Trophoblast cell (in vitro differentiated cells and primary cell): ENCODE data around the gene CNBD2.

Source experiments
- DNase-seq, 2 donors: peaks; one replicate each; pipeline ENCODE4 v3.0.0-alpha.2; 2016
- H2AFZ ChIP-seq: 2 replicates; pipeline ENCODE4 v1.6.1; 2013; ENCODE audit warnings: low read length, moderate library complexity, mild to moderate bottlenecking; ENCODE audit not compliant: insufficient read depth, poor library complexity
- H2AK5ac ChIP-seq: 2 replicates; pipeline ENCODE4 v1.6.1; 2013; ENCODE audit warnings: mild to moderate bottlenecking, low read length
- H2BK120ac ChIP-seq: 2 replicates; pipeline ENCODE4 v1.6.1; 2013; ENCODE audit warnings: low read length, mild to moderate bottlenecking, moderate library complexity; ENCODE audit not compliant: insufficient read depth, poor library complexity
- H2BK12ac ChIP-seq: 2 replicates; pipeline ENCODE4 v1.6.1; 2013; ENCODE audit warnings: mild to moderate bottlenecking, low read length, moderate library complexity
- H2BK5ac ChIP-seq: 2 replicates; pipeline ENCODE4 v1.6.1; 2013; ENCODE audit warnings: low read length, low read depth, moderate library complexity, mild to moderate bottlenecking; ENCODE audit not compliant: poor library complexity
- H3K14ac ChIP-seq: 2 replicates; pipeline ENCODE4 v1.6.1; 2013; ENCODE audit warnings: mild to moderate bottlenecking, low read length
- H3K18ac ChIP-seq: 2 replicates; pipeline ENCODE4 v1.6.1; 2013; ENCODE audit warnings: mild to moderate bottlenecking, low read length
- H3K23ac ChIP-seq: 2 replicates; pipeline ENCODE4 v1.6.1; 2013; ENCODE audit warnings: low read length
- H3K27ac ChIP-seq: 2 replicates; pipeline ENCODE4 v1.5.1; 2013; ENCODE audit warnings: low read depth, mild to moderate bottlenecking, inconsistent platforms, low read length, moderate library complexity
- H3K27me3 ChIP-seq: 2 replicates; pipeline ENCODE4 v1.6.1; 2013; ENCODE audit warnings: inconsistent platforms, mild to moderate bottlenecking, low read length, moderate library complexity; ENCODE audit not compliant: insufficient read depth
- H3K36me3 ChIP-seq, 2 experiments: 1 replicate in 1 of 2; 2 replicates in 1 of 2; pipeline ENCODE4 v1.6.1; 2013; ENCODE audit warnings: low read length in 2 of 2, mild to moderate bottlenecking in 2 of 2, moderate library complexity in 1 of 2; ENCODE audit not compliant: insufficient read depth in 2 of 2, control insufficient read depth in 1 of 2
- H3K4ac ChIP-seq: 2 replicates; pipeline ENCODE4 v1.6.1; 2013; ENCODE audit warnings: low read depth, mild to moderate bottlenecking, low read length, moderate library complexity
- H3K4me1 ChIP-seq, 2 experiments: 1 replicate in 1 of 2; 2 replicates in 1 of 2; pipeline ENCODE4 v1.6.1; 2013; ENCODE audit warnings: low read length in 2 of 2, mild to moderate bottlenecking in 2 of 2, moderate library complexity in 1 of 2; ENCODE audit not compliant: insufficient read depth in 2 of 2, control insufficient read depth in 1 of 2
- H3K4me2 ChIP-seq: 2 replicates; pipeline ENCODE4 v1.6.1; 2013; ENCODE audit warnings: inconsistent platforms, mild to moderate bottlenecking, low read length, moderate library complexity
- H3K4me3 ChIP-seq: 2 replicates; pipeline ENCODE4 v1.5.1; 2013; ENCODE audit warnings: mild to moderate bottlenecking, low read depth, low read length, inconsistent platforms
- H3K79me1 ChIP-seq: one replicate; pipeline ENCODE4 v1.6.1; 2013; ENCODE audit warnings: low read length
- H3K79me2 ChIP-seq: 2 replicates; pipeline ENCODE4 v1.6.1; 2013; ENCODE audit warnings: low read length, mild to moderate bottlenecking; ENCODE audit not compliant: control insufficient read depth, insufficient read depth, poor library complexity
- H3K9ac ChIP-seq: 2 replicates; pipeline ENCODE4 v1.6.1; 2013; ENCODE audit warnings: mild to moderate bottlenecking, low read length
- H3K9me3 ChIP-seq: 2 replicates; pipeline ENCODE4 v1.6.1; 2013; ENCODE audit warnings: low read depth, mild to moderate bottlenecking, control low read depth, inconsistent platforms, low read length; ENCODE audit not compliant: insufficient read depth
- H4K12ac ChIP-seq: 2 replicates; pipeline ENCODE4 v1.6.1; 2013; ENCODE audit warnings: low read depth, mild to moderate bottlenecking, low read length, moderate library complexity
- H4K8ac ChIP-seq: 2 replicates; pipeline ENCODE4 v1.6.1; 2013; ENCODE audit warnings: low read depth, mild to moderate bottlenecking, low read length, moderate library complexity
- H4K91ac ChIP-seq: one replicate; pipeline ENCODE4 v1.6.1; 2013; ENCODE audit warnings: low read depth, mild to moderate bottlenecking, low read length, moderate library complexity
- WGBS: extraction: QIAGEN DNeasy Blood & Tissue Kit; methylation state at CpG from one replicate; pipeline ENCODE4 v1.1.7; 2013; ENCODE audit warnings: missing lambda C conversion rate; ENCODE audit not compliant: insufficient read length, insufficient coverage; ENCODE audit errors: extremely low coverage; 5-methylcytosine and 5-hydroxymethylcytosine counted together

Gene CNBD2

DNA sequence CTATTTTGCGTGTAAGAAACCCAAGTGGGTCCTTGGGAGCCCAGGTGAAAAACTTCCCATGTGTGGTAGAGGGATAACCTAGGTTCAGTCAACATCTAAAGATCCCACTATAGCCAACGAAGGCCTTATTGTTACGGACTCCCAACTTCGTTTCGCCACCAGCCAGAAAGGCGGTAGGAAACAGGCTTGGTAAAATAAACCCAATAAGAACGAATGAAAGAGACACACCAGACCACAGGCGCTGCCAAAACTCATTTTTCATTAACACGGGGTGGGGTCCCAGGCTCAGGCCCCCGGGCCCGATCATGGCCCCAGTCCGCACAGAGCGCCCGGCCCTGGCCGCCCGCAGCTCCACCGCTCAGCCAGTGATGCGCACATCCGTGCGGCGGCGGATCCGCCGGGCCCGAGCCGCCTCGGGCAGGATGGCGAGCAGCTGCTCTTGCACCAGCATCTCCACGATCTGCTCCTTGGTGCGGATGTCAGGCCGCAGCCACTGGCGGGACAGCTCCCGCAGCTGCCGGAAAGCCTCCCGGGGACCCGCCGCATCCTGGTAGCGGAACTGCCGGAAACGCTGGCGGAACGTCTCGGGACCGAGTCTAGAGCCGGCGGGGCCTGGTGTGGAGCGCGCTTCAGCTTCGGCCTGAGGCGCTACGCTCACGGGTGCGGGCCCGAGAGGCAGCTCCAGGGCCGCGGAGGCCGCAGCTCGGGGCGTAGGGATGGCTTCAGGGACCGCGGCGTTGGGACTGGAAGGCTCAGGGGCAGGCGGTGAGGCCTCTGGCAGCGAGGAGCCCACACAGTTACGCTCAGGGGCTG is 14.8 kb upstream of the CNBD2 start:
- peak overlapping the region; percentile 93 for H4K91ac ChIP-seq
- H3K27ac ChIP-seq, result peak overlapping the region; percentile 99
- peak overlapping the region; percentile 82 for H2AFZ ChIP-seq
- H2BK5ac ChIP-seq, result peak overlapping the region; percentile 90
- peak overlapping the region; percentile 65 for H2BK120ac ChIP-seq
- H3K4me3 ChIP-seq, result peak overlapping the region; percentile 89
- H3K4me2 ChIP-seq, result peak overlapping the region; percentile 96
- H3K36me3 ChIP-seq, result peaks cover 0 to 2% of the 10 kb centered on the region in 2 experiments
- peak overlapping the region; percentile 71 for H3K18ac ChIP-seq
- H2AK5ac ChIP-seq, result peak overlapping the region; percentile 57
- peak overlapping the region; percentile 95 for H3K14ac ChIP-seq
- peak; percentile 56 to 73 for DNase-seq
- no peak overlapping the region for H2BK12ac ChIP-seq
- peak overlapping the region; percentile 89 for H4K8ac ChIP-seq
- H3K4ac ChIP-seq, result peak overlapping the region; percentile 70
- peaks cover 12% of the 10 kb centered on the region for H3K79me1 ChIP-seq
- WGBS, result no CpG with 5 or more reads among the region's 65 CpGs
- peak overlapping the region; percentile 76 for H4K12ac ChIP-seq
- peaks cover 15% of the 10 kb centered on the region for H3K79me2 ChIP-seq
- peaks cover 4% of the 10 kb centered on the region in 2 experiments for H3K4me1 ChIP-seq
- H3K23ac ChIP-seq, result peak overlapping the region; percentile 2
- no peaks in the 10 kb centered on the region for H3K27me3 ChIP-seq
- H3K9me3 ChIP-seq, result no peaks in the 10 kb centered on the region
- H3K9ac ChIP-seq, result peak overlapping the region; percentile 94

GRCh38 chr20:35954200-35954906 is 14.0 kb upstream of the CNBD2 start, which contains the start of gene SCAND1:
TSS of gene SCAND1 (minus strand) at chr20:35954502. CDS start at chr20:35954284, 218 bp downstream.
- H2BK12ac ChIP-seq, result no peak within 1 kb of the TSS
- DNase-seq, result peak; percentile 99 to 100
- H2BK120ac ChIP-seq, result peak within 1 kb of the TSS; percentile 65
- peak within 1 kb of the TSS; percentile 2 for H3K23ac ChIP-seq
- no peaks in the 10 kb centered on the region for H3K9me3 ChIP-seq
- H3K18ac ChIP-seq, result peak within 1 kb of the TSS; percentile 71
- peak within 1 kb of the TSS; percentile 70 for H3K4ac ChIP-seq
- peak within 1 kb of the TSS; percentile 94 for H3K9ac ChIP-seq
- H4K8ac ChIP-seq, result peak within 1 kb of the TSS; percentile 89
- H3K27me3 ChIP-seq, result no peaks in the 10 kb centered on the region
- H2AFZ ChIP-seq, result peak within 1 kb of the TSS; percentile 95
- peak within 1 kb of the TSS; percentile 57 for H2AK5ac ChIP-seq
- H3K27ac ChIP-seq, result peak within 1 kb of the TSS; percentile 99
- peaks cover 12% of the 10 kb centered on the region for H3K79me1 ChIP-seq
- peak within 1 kb of the TSS; percentile 93 for H4K91ac ChIP-seq
- H4K12ac ChIP-seq, result peak within 1 kb of the TSS; percentile 87
- WGBS, result no CpG with 5 or more reads among the region's 76 CpGs
- peaks cover 15% of the 10 kb centered on the region for H3K79me2 ChIP-seq
- no peaks in the 10 kb centered on the region for H3K36me3 ChIP-seq
- H3K14ac ChIP-seq, result peak within 1 kb of the TSS; percentile 95
- peak within 1 kb of the TSS; percentile 90 for H2BK5ac ChIP-seq
- H3K4me3 ChIP-seq, result peak within 1 kb of the TSS; percentile 89
- peak within 1 kb of the TSS; percentile 96 for H3K4me2 ChIP-seq
- H3K4me1 ChIP-seq, result peaks cover 4% of the 10 kb centered on the region in 2 experiments

GRCh38 chr20:35954907-35955251 is 13.5 kb upstream of the CNBD2 start:
- Histone ChIP-seq H2BK12ac (no peak overlapping the region), H3K4ac (no peak overlapping the region), H4K8ac (peak overlapping the region; percentile 40), H3K79me2 (peaks cover 15% of the 10 kb centered on the region), H4K12ac (peak overlapping the region; percentile 87), H3K4me1 (peaks cover 4% of the 10 kb centered on the region in 2 experiments), H2AFZ (peak overlapping the region; percentile 95), H3K27me3 (no peaks in the 10 kb centered on the region), H3K18ac (no peak overlapping the region), H2AK5ac (no peak overlapping the region), H3K79me1 (peaks cover 12% of the 10 kb centered on the region), H3K9me3 (no peaks in the 10 kb centered on the region), H3K4me2 (peak overlapping the region; percentile 79), H2BK120ac (peak overlapping the region; percentile 7), H3K27ac (peak overlapping the region; percentile 62), H3K14ac (peak overlapping the region; percentile 80), H3K9ac (peak overlapping the region; percentile 25), H3K4me3 (peak overlapping the region; percentile 85), H2BK5ac (peak overlapping the region; percentile 39), H3K36me3 (no peaks in the 10 kb centered on the region), H4K91ac (peak overlapping the region; percentile 64), H3K23ac (no peak overlapping the region)
- no CpG with 5 or more reads among the region's 19 CpGs for WGBS
- peak; percentile 23 to 53 for DNase-seq

DNA sequence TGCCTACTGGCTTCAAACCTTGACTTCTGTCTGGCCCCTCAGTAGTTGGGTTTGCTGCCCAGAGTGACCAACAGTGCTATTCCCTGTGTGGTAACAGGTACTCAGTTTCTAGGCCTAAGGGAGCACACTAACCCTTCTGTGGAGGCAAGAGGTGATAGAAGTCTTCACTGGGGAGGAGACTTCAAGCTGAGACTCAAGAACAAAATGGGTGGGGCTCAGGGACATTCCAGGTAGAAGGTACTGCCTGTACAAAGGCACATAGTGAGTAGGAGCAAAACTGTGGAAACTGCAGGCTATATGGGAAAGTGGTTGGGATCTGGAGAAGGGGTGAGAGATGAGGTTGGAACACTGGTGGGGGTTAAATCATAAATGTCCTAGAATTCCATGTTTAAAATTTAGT is 11.8 kb upstream of the CNBD2 start:
- peaks cover 15% of the 10 kb centered on the region for H3K79me2 ChIP-seq
- H2BK12ac ChIP-seq, result no peak overlapping the region
- H3K9me3 ChIP-seq, result no peaks in the 10 kb centered on the region
- peaks cover 4% of the 10 kb centered on the region in 2 experiments for H3K4me1 ChIP-seq
- H3K4me3 ChIP-seq, result no peak overlapping the region
- no peak overlapping the region for H2BK5ac ChIP-seq
- H4K12ac ChIP-seq, result no peak overlapping the region
- no peak for DNase-seq
- H4K8ac ChIP-seq, result no peak overlapping the region
- H4K91ac ChIP-seq, result no peak overlapping the region
- H3K14ac ChIP-seq, result no peak overlapping the region
- H2BK120ac ChIP-seq, result no peak overlapping the region
- no peak overlapping the region for H3K27ac ChIP-seq
- no peaks in the 10 kb centered on the region for H3K36me3 ChIP-seq
- no peak overlapping the region for H3K4me2 ChIP-seq
- H3K18ac ChIP-seq, result no peak overlapping the region
- no peak overlapping the region for H3K9ac ChIP-seq
- H3K4ac ChIP-seq, result no peak overlapping the region
- H3K27me3 ChIP-seq, result no peaks in the 10 kb centered on the region
- no peak overlapping the region for H3K23ac ChIP-seq
- no peak overlapping the region for H2AFZ ChIP-seq
- H3K79me1 ChIP-seq, result peaks cover 12% of the 10 kb centered on the region
- no peak overlapping the region for H2AK5ac ChIP-seq
